GM21381 (cell line): ENCODE measurements around the gene SCGB3A2.

Experiments
- ATAC-seq: cut with Tn5 transposase; IDR thresholded peaks from one replicate; pipeline ENCODE4 v1.9.1; 2021; ENCODE audit warnings: mild to moderate bottlenecking, moderate library complexity; ENCODE audit not compliant: unreplicated experiment

The SCGB3A2 gene

GRCh38 chr5:147901599-147902039 is 23.1 kb downstream of the SCGB3A2 start:
- ATAC-seq = no peak

DNA sequence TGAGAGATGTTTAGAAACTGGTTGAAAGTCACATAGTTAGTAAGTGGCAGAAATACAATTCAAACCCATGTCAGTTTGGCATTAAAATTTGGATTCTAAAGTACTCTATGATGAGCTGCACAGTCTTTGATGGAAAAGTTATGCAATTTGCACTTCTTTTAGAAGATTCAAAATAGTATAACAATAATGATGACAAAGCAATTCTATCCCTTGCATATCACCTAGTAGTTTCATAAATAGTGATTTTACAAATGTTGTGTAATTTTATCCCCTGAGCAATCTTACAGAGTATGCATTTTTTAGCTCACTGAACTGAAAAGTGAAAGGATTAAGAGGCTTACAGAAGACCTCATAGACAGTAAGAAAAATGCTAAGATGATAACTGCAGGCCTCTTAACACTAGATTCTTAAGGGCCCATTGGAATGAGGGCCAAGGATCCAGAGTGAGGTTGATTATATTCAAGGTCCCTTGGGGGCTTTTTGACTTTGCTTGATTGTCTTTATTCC is 24.2 kb downstream of the SCGB3A2 start:
- no peak for ATAC-seq

DNA sequence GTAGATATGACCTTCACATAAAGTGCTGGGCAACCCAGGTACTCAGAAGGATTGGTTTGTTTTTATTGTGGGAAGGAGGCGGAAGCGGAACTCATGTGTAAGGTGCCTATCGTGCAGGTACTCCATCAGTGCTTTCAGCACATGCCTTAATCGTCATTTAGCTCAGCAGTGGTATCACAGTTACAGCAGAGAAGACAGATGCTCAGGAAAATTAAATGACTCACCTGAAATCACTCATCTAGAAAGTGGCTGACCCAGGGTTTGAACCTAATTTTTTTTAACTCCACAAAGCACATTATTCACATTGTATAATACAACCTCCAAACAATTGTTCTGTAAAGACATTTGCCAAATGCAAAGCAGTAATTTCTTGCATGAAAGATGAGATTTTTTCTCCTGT is 25.6 kb downstream of the SCGB3A2 start:
- no peak for ATAC-seq

DNA sequence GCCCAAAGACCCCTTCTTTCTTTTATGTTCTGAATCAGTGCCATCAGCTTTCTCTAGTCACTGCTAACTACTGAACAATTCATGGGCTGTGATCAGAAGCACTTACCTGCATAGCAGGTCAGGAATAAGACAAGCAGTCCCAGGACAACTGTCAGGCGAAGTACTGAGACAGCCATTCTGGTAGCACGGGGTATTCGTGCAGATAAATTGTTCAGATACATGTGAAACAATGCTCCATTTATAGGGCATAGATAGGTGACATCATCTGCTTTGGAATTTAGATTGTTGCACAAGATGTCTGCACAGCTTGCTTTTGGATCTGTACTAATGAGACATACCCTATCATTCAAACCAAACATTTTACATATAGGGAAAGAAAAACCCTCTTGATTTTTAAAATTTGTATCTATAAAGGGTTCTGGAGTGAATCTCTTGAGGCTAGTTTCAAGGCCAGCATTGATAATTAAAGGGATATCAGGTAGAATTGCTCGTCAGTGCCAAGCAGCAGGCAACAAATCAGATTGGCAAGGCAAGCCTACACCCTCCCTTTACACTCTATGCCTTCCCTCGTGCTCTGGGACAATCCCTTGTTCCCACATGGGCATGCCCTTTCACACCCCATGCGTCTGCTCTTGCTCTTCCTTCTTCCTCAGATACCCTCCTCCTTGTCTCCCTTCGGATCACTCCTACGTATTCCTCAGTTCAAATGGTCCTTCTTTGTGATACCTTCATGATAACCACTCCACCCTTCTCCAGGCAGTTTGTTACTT is 28.0 kb downstream of the SCGB3A2 start, which contains the start of gene C5orf46:
C5orf46 (minus strand) TSS at position 213 of the 770 bp plus-strand sequence; CDS start at position 176, 37 bp downstream.
- no peak for ATAC-seq

GRCh38 chr5:147911427-147911826 is 32.9 kb downstream of the SCGB3A2 start:
- no peak for ATAC-seq

DNA sequence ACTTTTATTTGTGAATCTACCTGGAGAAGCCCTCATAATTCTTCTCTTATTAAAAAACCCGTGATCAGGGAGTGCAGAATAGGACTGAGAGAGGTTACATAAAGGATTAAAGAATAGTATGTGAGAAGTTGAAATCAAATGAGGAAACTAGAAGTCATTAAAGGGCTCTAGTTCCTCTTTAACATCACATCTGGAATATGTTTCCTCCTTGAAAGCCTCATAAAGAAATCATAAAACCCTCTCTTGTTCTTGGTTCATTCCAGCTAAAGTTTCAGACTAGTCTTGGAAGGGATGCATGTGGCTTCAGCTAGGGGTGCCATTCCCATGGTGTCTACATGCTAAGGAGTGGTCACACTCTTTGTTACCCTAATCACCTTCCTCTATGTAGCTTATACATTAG is 33.5 kb downstream of the SCGB3A2 start:
- no peak for ATAC-seq

GRCh38 chr5:147913786-147914185 is 35.3 kb downstream of the SCGB3A2 start:
- no peak for ATAC-seq

DNA sequence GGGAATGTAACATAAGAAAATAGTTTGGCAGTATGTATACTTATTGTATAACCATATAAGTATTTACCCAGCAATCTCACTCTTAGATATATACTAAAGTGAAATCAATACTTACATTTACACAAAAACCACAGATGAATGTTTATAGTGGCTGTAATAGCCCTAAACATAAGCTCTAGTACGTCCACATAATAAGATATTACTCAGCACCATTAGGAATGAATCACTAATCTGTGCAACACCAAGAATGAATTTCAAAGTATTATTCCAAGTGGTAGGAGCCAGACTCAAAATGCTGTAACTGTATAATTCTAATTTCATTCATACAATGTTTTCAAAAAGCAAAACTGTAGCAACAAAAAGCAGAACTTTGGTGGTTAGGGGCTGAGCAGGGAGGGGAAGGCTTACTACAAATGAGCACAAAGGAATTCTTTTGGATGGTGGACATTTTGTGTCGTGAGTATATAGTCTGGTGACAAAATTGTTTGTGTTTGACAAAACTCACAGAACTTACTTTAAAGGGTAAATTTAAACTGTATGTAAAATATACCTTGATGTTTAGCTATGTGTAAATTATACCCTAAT is 39.7 kb downstream of the SCGB3A2 start:
- no peak for ATAC-seq

GRCh38 chr5:147918899-147919298 is 40.4 kb downstream of the SCGB3A2 start:
- no peak for ATAC-seq

DNA sequence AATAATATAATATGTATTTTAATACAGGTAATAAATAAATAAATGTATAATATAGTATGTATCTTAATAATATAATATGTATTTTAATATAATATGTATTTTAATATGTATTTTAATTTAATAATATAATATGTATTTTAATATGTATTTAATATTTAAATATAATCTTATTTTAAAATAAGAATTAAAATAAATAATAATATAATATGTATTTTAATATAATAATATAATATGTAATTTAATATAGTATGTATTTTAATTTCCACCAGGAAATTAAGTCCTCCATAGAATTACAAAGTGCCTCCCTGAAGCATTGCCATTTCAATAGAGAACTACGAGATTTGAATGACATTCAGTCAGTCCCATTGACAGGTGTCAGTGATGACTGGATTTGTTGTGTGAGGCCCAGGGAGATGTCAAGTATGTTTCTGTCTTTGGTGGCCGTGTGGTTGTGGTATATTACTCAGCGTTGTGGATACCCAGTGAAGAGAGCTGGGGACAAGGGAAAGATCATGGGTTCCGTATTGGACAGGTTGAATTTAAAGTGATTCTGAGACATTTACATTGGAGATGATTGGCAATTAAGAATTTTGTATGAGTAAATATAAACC is 42.0 kb downstream of the SCGB3A2 start:
- ATAC-seq = no peak

DNA sequence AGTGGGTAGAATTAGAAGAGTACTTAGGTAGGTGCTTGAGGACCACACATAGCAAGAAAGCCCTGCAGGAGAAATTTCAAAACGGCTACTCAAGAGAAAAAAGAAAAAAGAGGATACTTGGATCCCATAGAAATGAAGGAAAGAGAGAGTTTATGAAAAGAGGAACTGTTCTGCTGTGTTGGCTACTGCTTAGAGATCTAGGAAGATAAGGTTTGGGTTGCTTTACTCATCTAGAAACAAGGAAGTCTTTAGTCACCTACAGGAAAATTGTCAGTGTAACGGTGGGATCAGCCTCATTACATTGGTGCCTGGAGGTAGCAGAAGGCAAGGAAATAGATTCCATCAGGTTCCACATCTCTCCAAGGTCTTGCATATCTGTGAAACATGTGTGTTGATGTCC is 42.6 kb downstream of the SCGB3A2 start:
- no peak for ATAC-seq

- ATAC-seq = no peak
Observed at GRCh38 chr5:147925020-147925419, 46.5 kb downstream of the SCGB3A2 start.

GRCh38 chr5:147927901-147928300 is 49.4 kb downstream of the SCGB3A2 start:
- no peak for ATAC-seq

DNA sequence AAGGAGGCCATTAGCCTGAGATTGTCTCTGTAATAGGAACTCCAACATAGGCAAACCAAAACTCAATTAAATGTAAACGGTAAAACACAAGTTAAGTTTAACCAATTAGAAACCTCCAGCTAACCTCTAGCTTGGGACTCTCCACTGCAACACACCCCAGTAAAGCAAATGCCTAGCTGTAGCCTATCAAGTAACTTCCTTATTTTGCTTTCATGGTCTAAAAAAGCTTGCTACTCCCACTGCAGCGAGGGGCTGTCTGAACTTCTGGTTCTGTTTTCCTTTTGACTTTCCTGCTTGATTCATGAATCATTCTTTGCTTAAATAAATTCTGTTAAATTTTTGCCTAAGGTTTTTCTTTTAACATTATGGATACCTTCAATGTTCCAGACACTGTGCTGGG is 52.3 kb downstream of the SCGB3A2 start:
- ATAC-seq = peak; percentile 58
